GM21825 (cell line): ENCODE results near the gene HAUS7.

Source experiments
- ATAC-seq: cut with Tn5 transposase; IDR thresholded peaks from one replicate; pipeline ENCODE4 v1.9.1; 2021; ENCODE audit warnings: mild to moderate bottlenecking, moderate library complexity; ENCODE audit not compliant: unreplicated experiment

Gene HAUS7

DNA sequence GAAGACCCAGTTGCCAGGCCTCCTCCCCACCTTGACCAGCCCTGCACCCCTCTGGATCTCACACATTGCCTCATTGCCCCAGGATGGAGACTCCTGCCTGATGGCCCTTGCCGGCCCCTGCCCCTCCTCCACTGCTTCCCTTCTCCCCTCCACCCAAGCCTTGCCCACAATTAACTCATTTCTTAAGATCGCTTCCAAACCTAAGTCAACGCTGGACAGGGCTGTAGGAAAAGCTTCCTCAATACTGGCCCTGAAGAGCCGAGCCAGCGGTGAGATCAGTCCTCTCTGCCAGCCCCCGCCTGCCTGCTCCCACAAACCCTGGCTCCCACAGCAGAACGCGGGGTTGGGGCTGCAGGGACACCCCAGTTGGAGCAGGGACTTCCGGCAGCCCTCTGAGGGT, 7.5 kb upstream of the HAUS7 start:
- no peak for ATAC-seq

DNA sequence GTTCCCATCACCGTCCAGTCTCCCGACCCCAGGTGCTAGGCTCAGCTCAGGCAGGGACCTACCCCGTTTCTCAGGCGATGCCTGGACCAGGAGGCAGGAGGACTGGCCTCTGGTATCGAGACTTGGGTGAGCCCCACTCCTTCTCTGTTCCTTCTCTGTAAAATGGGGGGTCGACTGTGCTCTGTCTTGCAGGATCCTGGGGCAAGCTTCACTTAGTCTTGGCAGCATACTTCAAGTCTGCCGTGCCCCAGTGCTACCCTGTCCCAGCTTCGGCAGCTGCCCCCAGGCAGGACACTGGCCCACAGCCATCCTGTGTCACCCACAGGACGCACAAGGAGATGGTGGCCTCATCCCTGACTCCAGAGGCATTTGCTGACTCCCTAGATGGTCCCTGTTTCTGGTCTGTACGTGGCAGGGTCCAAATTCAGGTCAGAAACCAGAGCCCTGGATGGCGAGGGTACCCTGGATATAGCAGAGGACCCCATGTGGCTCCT, 7.0 kb upstream of the HAUS7 start:
- ATAC-seq: no peak

DNA sequence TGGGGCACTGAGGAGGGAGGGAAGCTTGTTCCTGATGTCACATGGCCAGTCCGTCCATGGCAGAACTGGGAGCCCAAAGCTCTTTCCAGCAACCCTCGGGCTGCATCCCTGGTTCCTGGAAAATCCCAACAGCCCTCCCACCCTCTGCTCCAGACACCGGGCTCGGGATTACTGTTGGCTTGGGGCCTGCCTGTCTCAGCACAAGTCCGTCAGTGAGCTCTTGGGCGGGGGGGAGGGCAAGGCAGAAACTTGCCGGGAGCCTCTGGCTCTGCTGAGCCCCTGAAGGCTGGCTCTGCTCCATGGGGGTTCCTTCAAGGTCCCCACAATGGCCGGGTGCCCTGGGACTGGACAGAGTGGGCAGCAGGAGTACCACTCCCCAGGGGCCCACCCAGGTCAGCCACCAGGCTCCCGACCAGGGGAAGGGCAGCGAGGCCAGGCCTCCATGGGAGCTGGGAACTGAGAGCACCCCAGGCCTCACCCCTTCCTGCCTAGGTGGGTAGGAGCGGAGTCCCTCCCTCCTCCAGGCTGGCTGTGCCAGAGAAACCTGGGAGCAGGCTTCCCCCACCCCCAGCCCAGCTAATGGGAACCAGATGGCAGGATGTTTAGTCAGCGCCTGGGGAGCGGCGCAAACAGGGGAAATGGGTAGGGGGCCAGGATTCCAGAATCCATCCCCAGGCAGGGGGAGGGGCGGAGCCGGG, 6.4 kb upstream of the HAUS7 start:
- ATAC-seq: no peak

DNA sequence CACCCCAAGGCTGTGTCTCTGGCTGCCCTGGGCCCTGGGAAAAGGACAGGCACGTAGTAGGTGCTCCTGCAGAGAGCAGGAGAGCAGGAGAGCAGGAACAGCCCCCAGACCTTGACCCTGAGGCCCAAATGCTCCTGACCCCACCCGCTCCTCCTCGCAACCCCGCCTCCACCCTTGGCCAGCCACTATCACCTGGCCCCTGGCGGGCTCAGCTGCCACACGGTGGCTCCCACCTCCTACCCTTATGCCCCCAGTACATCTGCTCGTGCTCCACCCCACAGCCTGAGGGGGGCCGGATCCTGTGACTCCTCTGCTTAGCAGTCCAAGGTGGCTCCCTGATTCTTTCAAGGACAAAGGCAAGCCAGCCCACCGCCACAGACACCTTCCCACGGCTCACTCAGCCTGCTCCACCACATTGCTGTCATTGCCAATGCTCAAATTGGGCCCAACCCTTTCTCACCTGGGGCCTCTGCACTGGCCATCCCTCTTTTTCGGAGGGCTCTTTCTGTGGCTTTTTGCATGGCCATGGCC, 5.4 kb upstream of the HAUS7 start:
- no peak for ATAC-seq

DNA sequence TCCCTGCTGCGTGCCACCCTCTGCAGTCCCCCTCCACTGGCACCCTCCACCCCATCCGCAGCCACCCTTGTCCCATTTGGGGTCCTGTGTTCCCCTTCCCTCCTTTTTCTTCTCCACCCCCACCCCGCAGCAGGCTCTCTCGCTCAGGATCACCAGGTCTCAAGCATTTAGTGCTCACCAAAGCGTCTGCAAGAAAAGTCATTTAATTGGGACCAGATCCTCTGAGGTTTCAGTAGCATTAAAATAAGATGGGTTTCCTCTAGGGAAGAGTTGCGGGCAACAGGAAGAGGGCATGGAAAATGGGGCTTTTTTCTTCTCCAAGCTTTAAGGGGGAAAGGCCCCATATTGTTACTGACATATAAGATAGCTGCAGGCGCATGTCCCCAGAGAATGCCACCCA, 4.9 kb upstream of the HAUS7 start:
- no peak for ATAC-seq

DNA sequence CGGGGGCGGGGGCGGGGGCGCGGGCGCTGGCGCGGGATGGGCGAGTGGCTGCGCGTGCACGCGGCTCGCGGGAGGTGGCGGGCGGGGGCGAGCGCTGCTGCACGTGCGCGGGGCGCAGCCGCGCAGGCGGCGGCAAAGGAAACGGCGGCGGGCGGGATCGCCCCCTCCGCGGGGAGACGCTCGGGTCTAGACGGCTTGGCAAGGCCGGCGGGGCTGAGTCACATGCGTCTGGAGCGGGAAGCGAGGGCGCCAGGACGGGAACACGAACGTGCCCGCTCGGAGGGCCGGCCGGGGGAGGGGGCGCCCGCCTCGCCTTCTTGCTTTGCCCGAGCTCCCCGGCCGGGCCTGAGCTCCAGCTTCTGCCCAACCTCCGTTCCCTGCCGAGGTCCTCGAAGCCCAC, 4.3 kb upstream of the HAUS7 start:
- ATAC-seq: no peak

DNA sequence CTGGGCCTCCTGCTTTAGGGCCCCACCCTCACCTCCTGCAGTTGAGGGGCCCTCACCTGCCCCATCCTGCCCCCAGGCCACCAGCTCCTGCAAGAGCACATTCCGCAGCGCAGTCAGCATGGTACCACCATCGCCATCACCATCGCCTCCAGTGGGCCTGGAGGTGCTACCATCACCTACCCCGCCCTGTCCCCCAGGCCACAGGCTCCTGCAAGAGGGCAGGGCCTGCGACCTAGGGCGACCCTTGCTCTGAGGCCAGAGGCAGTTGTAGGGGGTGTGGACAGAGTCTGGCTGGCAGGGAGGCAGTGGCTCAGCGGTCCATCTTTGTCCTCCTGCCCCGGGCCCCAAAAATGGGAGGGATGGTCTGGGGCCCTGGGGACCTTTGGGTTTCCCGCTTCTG, 3.9 kb upstream of the HAUS7 start:
- ATAC-seq: no peak

DNA sequence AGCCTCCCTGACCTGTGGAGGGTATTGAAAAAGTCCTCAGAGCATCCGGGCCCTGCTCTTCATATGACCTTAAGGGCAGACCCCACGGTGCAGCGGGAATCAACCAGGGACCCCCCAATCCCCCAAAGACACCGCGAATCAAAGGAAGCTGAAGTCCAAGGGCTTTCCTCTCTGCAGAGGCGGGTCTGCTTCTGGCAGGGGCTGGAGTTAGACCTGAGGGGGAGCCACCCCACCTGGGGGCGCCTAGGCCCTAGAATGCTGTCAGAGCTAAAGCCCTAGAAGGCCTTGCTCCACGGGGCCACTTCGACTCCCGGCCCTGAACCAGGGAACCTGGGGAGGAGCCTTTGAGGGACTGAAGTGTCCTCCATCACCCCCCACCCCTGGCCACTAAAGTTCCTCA, 2.8 kb upstream of the HAUS7 start:
- no peak for ATAC-seq

DNA sequence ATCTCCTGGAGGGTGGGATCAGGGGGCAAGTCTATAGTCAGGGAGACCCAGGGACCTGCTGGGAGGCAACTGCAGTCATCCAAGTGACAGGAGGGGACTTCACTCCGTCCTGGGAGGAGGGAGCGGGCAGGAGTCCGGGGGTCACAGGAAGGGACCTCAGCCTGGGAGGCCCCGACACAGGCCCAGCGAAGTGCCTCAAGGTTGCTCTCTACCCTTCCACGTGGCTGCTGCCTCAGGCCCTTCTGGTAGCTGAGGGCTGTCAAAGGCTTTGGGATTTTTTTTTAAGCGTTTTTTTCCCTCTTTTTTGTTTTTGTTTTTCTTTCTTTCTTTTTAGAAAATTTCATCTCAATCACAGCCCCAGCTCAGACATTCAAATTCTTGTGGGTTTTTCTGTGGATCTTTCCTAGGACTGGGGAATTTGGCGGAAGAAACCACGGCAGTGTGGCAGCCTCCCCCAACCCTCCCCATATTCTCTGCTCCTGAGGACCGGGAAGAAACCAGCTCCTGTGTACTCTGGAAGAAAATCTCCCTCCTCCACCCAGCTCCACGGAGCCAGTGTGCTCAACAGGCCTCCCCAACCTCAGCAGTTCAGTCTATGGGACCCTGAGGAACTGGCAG, 1.4 kb upstream of the HAUS7 start:
- no peak for ATAC-seq

DNA sequence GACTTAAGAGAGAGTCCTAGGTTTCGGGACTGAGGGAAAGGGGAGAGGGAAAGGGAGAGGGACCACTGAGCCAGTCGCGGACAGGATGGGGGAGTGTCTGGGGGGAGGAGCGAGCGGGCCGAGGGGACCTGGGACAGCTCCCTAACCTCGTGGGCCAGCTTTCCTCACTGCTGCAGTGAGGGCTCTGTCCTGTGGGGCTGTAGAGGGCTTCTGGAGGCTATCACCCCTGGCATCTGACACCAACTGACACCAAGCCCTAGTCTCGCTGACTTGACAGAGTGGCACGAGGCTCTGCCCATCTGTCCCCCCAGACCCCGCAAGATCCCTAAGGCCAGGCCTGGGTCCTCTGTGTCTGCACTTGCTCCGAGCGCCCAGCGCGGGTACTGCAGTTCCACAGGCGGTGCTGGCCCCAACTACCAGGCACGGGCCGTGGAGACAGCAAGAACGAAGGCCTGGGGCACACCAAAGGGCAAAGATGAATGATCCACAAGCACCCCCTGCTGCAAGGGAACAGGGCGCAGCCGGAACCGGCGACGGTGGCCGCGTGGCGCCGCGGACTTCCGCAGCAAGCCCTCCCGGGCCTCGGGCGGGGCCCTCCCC, 465 bp downstream of the HAUS7 start:
- peak; percentile 30 for ATAC-seq

DNA sequence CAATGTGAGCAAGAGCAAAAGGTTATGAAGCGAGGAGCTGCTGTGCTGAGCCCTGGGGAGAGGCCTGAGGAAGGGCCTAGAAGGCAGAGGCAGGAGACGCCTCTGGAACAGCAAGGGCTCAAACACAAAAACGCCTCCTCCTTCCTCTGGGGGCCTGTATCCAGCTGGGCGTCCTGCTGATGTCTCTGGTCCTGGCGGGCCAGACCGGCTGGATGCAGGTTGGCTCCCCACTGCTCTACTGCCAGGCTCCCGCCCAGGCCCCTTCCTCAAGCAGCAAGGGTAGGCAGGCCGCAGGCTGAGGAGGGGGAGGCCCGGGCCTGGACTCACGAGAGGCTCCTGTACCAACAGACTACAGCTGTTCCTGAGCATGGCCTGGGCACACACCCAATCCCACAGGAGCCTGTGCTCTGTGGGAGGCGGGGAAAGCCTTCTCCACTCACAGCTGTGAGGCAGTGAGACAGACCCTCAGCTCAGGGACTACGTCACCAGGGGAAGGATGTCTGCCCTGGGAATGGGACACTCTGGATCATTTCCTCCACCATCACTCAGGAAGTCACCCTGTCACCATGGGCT, 2.3 kb downstream of the HAUS7 start:
- ATAC-seq: no peak

DNA sequence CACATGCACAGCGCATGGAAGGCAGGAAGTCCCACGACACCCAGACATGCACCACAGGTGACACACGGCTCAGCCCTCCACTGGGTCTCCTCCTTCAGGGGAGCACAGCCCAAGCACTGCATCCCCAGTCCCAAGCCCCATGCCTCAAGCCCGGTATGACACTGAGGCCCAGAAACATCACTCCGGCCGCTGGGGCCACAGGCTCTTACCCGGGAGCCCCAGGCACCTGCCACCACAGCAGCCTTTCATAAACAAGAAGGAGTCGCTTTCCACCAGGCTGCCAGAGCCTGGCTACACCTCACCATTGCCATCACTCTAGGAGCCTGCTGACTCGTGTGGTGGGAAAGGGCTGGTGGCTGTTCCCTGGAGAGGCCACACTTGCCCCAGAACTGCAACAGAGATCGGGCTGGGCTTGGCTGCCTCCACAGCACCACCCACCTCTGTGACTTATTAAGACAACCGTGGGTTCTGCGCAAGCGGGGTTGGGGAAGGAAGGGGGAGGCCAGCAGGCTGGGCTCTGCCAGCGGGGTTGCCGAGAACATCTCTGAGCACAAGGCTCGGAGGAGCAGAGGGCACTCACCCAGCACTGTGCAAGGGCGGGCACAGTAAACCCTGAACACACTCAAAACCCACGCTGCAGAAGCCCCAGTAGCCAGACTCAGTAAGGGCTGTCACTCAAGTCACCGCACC, 4.5 kb downstream of the HAUS7 start:
- no peak for ATAC-seq

DNA sequence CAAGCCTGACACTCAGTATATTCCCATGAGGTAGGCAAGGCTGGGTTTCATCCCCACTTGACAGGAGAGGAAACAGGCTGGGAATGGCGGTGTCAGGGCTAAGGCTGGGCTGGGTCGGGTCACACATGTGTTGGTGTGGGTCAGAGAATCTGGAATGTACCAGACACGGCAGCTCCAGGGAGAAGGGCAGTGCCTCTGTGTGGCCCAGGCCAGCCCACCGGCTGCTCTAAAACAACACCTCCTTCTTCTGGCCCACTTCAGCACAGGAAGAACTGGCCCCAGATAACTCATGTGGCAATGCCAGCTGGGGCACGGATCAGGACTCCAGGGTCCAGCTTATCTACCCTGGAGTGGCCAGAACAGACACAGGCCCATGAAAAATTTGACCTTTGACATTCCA, 6.3 kb downstream of the HAUS7 start:
- no peak for ATAC-seq

DNA sequence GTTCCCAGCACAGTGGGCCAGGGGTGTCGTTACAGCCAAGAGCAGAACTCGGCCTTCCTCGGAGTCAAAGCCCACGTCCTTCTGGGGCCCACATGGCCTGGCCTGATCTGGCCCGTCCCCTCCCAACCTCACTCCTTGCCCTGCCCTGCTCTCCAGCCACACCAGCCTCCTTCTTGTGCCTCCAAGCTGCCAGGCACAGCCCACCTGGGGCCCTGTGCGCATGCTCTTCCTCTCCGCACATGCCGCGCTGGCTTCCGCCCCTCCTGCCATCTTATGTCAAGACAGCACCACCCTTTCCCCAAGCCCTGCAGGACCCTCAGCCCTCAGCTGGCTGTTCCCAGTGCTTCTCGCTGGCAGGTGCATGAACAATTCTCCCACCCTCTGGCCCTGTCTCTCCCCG, 6.8 kb downstream of the HAUS7 start:
- ATAC-seq: no peak

DNA sequence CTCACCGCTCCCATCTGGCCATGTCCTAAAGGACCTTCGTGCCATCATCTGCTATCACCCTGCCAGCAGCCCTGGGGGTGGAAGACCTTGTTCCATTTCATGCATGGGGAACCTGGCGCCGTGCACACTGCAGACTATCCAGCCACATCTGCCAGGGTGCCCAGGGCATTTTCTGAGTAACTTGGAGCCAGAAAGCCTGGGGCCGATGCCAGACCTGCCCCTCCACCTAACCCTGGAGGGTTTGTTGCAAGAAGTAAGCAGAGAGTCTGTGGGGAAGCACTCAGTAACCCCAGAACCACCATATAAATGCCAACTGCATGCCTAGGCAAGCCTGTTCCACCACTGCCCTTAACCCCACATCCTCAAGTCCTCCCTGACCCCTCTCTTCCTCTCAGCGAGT, 7.3 kb downstream of the HAUS7 start:
- ATAC-seq: no peak

DNA sequence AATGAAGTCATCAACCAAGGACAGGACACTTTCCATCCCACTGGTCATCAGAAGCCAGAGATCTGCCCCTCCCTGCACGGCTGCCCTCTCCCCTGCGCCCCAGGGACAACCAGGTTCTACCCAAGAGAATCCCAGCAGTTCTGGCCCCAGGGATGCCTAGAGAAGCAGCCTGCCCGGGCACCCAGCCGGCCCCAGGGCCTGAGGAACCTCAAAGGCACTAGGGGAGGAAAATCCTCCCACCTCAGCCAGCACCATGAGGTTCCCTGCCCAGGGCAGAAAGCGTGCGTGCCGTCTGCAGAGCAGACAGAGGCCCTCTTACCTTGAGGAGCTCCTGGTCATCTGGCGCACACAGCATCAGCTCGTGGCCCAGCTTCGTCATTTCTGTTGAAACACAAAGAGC, 8.1 kb downstream of the HAUS7 start:
- ATAC-seq: no peak

DNA sequence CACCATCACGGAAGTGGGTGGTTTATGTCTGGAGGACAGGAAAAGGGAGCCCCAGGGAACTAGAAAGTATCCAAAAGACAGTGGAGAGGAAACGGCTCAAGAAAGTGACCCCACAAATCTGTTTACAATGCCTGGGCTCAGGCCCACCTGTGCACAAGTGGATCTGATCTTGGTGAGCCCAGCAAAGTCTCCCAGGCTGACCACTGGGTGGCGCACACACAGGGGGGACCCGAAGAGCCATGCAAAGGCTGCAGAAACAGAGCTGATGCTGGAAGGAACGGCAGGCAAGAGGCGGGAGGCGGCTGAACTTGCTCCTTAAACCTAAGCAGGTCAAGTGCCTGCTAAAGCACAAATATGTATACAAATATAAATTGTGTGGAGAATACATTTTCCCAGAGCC, 9.6 kb downstream of the HAUS7 start:
- no peak for ATAC-seq

DNA sequence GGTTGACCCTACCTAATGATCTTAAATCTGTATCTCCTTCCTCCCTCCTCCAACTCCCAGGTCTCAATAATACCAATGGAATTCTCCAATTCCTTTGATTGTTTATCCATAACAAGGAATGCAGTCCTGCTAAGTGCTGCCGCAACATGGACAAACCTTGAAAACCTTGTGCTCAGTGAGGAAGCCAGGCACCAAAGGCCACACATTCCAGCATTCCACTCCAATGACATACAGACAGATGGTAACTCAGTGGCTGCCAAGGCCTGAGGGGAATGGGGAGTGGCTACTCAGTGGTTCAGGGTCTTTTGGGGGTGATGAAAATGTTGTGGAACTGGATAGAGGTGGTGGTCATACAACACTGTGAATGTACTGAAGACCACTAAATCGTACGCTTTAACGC, 10.4 kb downstream of the HAUS7 start:
- ATAC-seq: no peak

DNA sequence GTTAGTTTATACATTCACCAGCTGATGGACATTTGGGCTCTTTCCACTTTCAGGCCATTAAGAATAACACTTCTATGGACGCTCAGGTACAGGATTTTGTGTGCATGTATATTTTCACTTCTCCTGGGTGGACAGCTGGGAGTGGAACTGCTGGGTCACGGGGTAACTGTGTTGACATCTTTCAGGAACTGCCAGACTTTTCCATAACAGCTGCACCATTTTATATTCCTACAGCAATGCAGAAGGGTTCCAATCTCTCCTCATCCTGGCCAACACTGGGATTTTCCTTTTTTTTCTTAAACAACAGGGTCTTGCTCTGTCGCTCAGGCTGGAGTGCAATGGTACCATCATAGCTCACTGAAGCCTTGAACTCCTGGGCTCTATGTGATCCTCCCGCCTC, 11.9 kb downstream of the HAUS7 start:
- ATAC-seq: no peak

DNA sequence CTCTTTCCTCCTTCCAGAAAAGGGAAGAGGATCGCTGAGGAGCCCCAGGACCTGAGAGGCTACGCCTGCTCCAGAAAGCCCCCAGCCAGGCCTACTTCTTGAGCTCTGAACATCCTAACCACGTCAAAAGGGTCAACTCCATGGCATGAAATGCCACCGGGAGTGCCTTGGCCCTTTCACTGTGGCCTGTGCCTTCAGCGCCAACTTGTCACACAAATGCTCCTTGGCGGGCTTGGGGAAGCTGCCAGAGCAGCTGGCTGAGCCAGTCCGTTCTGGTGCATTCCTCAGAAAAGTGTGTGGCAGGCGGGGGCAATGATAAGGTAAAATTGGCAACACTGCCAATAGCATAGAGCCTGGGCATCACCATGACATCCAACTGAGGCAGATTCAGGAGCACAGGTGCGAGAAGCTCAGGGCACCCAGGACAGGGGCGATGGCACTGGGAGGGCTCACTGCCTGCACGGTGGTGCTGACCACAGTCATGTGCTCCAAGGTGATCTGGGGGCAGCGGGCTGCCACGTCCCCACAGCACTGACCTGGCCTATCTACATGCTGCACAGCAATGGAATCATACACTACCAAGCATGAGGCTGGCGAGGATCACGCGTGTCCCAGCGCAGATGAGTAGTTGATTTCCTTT, 12.4 kb downstream of the HAUS7 start:
- no peak for ATAC-seq
